ENCODE measurements around the gene PIK3CD.

PIK3CD gene

DNA sequence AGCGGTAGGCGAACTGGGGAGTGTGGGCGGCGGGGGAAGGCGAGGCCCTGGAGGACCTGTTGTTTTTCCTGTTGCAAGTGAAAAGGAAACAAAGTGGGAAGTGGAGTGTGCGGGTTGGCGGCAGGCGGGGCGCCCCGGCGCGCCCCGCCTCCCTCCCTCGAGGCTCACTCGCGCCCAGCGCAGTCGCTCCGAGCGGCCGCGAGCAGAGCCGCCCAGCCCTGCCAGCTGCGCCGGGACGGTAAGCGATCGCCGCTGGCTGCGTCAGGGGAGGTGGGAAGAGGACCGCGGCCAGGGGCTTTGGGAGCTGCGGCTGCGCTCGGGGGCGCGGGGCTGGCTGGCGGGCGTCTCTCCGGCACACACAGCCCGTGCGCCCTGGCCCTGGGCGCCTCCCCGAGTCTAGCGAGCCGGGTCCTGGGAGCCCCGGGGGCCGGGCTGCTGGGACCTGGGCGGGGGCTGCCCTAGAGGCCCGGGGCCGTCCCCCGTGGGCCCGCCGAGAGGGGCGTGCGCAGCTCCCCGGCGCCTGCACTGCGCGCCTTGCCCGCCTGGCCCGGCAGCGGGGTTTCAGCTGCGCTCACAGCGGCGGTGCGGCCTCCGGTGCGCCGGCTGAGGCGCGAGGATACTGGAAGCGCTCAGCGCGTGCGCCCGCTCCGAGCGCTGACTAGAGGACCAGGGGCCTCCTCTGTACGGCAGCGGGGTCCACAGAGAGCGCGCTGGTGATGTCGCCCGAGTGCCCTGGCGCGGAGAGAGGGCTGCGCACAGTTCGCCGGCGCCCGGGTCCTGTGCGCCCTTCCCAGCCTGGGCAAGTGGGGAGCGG is at the start of gene PIK3CD:
Gene PIK3CD (plus strand): TSS at position 167 of the 814 bp plus-strand sequence. CDS start 58,725 bp downstream, outside the sequence.
- DNase-seq (ENCODE audit: low read depth in 1 of 2, low spot score in 1 of 2): peak in 1 of 2 donors; percentile 20

GRCh38 chr1:9601942-9602793 is 49.4 kb upstream of the PIK3CD start:
- DNase-seq (ENCODE audit: low read depth in 1 of 2, low spot score in 1 of 2): no peak

DNA sequence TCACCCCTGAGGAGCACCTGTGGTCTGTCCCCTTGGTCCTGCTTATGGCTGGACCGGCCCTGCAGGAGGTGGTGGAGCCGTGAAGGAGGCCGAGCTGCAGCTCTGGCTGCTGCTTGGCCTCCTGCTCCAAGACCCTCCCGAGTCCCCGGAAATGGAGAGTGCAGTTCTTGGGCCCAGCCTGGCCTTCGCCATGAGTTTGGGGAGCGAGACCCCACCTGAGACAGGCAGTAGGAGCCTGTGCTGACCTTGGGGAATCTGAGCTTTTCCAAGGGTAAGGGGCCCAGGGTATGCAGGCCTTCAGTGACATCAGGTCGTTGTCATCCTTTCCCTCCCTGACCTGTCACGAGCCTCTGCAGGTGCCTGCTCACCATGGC is 48.8 kb upstream of the PIK3CD start:
- DNase-seq (ENCODE audit: low read depth in 1 of 2, low spot score in 1 of 2): no peak

GRCh38 chr1:9603307-9603706 is 48.2 kb upstream of the PIK3CD start:
- DNase-seq (ENCODE audit: low read depth in 1 of 2, low spot score in 1 of 2): no peak

- DNase-seq (ENCODE audit: low read depth in 1 of 2, low spot score in 1 of 2): no peak
Measured at GRCh38 chr1:9603766-9604753, 47.5 kb upstream of the PIK3CD start.

DNA sequence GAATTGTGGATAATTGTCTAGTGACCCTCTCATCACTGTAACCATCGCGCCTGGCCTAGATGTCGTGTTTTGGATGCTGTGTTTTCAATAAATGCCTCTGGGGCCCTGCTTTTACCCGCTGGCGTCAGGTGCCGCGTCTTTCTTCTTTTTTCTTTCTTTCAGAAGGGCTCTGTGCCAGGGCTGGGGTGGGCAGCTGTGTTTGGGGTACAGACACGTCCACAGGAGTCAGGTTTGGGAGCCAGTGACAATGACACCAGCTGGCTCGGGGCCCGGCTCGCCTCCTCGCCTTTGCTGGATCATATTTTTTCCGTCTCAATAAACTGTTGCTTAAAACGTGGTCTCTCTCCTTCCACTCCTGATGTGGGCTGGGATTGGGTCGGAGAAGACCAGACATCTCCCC is 46.7 kb upstream of the PIK3CD start:
- no peak for DNase-seq (ENCODE audit: low read depth in 1 of 2, low spot score in 1 of 2)

DNA sequence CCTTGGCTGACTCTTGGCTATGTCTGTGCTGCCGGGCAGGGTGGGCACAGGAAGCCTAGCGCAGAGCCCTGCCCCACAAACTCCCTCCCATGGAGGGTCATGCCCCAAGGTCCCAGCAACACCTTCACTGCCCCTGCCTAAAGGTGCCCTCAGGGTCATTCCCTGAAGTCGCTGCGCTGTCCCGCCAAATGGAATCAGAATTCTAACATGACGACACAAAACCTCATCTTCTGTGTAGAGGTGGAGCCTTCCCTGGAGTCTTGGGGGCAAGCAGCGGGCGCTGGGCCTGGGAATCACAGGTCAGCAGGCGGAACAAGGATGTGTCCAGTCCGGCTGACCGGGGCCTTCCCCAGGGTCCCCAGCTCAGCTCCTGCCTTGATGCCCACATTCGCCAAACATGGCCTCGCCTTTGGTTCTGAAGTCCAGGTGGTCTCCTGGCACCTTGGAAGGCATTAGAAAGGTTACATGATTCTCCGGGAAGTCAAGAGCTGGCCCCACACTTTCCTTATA is 45.5 kb upstream of the PIK3CD start:
- no peak for DNase-seq (ENCODE audit: low read depth in 1 of 2, low spot score in 1 of 2)

GRCh38 chr1:9606458-9606857 is 45.1 kb upstream of the PIK3CD start:
- DNase-seq (ENCODE audit: low read depth in 1 of 2, low spot score in 1 of 2): no peak

DNA sequence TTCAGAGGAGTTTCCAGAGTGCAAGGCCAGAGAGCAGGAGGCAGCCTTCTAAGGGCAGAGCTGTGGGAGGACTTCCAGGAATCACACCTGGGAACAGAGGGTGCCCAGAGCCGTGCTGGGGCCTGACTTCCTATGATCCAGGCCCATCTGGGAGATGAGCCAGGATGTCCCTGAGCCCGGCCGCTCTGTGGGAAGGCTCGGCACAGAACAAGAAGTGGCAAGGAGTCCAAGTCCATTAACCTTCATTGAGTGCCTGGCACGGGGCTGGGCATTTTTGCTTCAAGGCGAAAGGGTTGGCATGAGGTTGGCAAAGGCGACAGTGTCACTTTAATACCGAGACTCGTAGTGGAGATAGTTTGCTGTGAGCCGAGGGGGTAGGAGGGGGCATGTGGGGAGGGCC is 44.6 kb upstream of the PIK3CD start:
- no peak for DNase-seq (ENCODE audit: low read depth in 1 of 2, low spot score in 1 of 2)

DNA sequence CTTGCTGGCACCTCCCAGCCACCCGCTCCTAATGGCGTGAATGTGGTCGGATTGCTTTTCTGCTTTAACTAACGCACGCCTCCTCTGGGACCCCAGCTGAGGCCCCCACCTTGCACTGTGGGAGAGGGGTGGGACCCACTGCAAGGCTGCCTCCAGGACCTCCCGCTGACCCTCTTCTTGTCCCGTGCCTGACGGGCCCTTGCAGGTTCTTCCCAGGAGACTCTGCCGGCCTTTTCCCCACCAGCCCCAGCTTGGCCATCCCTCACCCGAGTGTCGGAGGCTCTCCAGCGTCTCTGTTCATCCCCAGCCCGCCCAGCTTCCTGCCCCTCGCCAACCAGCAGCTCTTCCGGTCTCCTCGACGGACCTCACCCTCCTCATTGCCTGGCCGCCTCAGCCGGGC is 44.2 kb upstream of the PIK3CD start:
- no peak for DNase-seq (ENCODE audit: low read depth in 1 of 2, low spot score in 1 of 2)

GRCh38 chr1:9609998-9610397 is 41.5 kb upstream of the PIK3CD start:
- DNase-seq (ENCODE audit: low read depth in 1 of 2, low spot score in 1 of 2): no peak

- no peak for DNase-seq (ENCODE audit: low read depth in 1 of 2, low spot score in 1 of 2)
Measured at GRCh38 chr1:9610548-9610947, 41.0 kb upstream of the PIK3CD start.

- DNase-seq (ENCODE audit: low read depth in 1 of 2, low spot score in 1 of 2): no peak
Measured at GRCh38 chr1:9611716-9612115, 39.8 kb upstream of the PIK3CD start.

GRCh38 chr1:9612162-9612845 is 39.2 kb upstream of the PIK3CD start:
- no peak for DNase-seq (ENCODE audit: low read depth in 1 of 2, low spot score in 1 of 2)

DNA sequence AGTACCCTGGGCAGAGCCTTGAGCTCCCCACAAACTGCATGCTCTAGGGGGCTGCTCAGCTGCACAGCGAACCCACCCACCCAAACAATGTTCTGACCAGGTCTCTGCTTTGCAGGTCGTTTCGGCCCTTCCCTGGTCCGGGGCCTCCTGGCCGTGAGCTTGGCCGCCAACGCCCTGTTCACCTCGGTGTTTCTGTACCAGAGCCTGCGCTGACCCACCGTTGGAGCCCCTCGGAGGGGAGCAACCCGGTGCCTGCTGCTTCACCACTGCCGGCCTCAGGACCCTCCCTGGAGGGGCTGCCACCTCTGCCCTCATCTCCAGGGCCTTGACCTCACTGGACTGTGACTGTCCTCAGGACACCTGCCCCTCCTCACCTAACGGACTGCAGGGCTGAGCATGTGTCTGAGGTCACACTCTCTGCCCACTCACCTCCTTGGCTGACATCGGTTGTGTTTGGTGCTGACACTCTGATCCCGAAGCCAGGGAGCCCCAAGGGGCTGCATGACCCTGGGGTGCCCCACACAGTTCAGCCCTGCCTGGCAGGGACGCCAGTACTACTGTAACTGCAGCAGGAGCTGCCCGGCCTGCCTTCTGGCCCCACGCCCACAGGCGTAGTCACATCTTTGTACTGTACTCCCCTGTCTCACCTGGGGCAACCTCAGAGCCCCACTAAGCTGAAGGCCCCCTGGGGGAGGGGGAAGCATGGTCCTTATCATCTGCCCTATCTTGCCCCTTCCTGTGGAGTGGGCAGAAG is 38.5 kb upstream of the PIK3CD start:
- DNase-seq (ENCODE audit: low read depth in 1 of 2, low spot score in 1 of 2): no peak

- no peak for DNase-seq (ENCODE audit: low read depth in 1 of 2, low spot score in 1 of 2)
Measured at GRCh38 chr1:9613625-9614299, 37.8 kb upstream of the PIK3CD start.

- DNase-seq (ENCODE audit: low read depth in 1 of 2, low spot score in 1 of 2): peak in 1 of 2 donors; percentile 19
Measured at GRCh38 chr1:9615316-9616063, 36.0 kb upstream of the PIK3CD start.
